HCT116 (cell line): ENCODE measurements around the gene RANBP17. TPM values are rescaled to one million over a fixed set of nuclear protein-coding genes. Genes with fewer than 3 reads are reported as not detected.

Experiments used
- ATAC-seq: fragments of 200-7000 bp; cut with Tn5 transposase; 2 replicates; pipeline ENCODE4 v1.9.1; 2020; ENCODE audit warnings: mild to moderate bottlenecking, moderate library complexity
- BruUV-seq: library from RNA; stranded (reverse); fragments of 400-500 nt; replicated peaks from 2 replicates; lab custom pipeline; 2021; lab: Mats Ljungman, UMichigan
- CTCF ChIA-PET: fragments of 300-600 bp; sonication (Branson Sonifier 250); formaldehyde crosslinking; loops from one replicate; lab custom pipeline; 2021; ENCODE audit warnings: antibody characterized with exemption; lab: Charles Lee
- POLR2A ChIA-PET: fragments of 300-600, 350-600 bp; sonication (Branson Sonifier 250); formaldehyde crosslinking; loops from one replicate; lab custom pipeline; 2021; ENCODE audit warnings: antibody characterized with exemption; lab: Charles Lee
- RAD21 ChIA-PET, 2 experiments: fragments of 300-600 bp; sonication (Branson Sonifier 250); formaldehyde crosslinking; loops; one replicate each; lab custom pipeline; 2023; ENCODE audit warnings: low total read pairs in 2 of 2; ENCODE audit not compliant: uncharacterized antibody in 2 of 2, unreplicated experiment in 2 of 2, low non-redundant PET in 1 of 2; lab: Charles Lee
- DNase-seq: peaks from one replicate; pipeline ENCODE4 v3.0.0-alpha.2; 2010; ENCODE audit warnings: low read depth, low spot score
- H2AFZ ChIP-seq: fragments of 200-600 bp; shearing (Covaris generic), sonication (generic); 2 replicates; pipeline ENCODE4 v1.6.1; 2017; ENCODE audit warnings: low read depth, mixed run types, mixed read lengths, antibody characterized with exemption, low read length; ENCODE audit not compliant: poor library complexity, severe bottlenecking
- H3K27ac ChIP-seq: 2 replicates; pipeline ENCODE4 v1.5.1; 2012; ENCODE audit warnings: low read depth, low read length
- H3K27me3 ChIP-seq: fragments of 200-600 bp; sonication (generic); 2 replicates; pipeline ENCODE4 v1.6.1; 2016; ENCODE audit warnings: mixed run types, low read length, mixed read lengths; ENCODE audit not compliant: insufficient read depth
- H3K36me3 ChIP-seq, 2 experiments: fragments of 200-500 bp in 1 of 2; fragments of 200-600 bp in 1 of 2; sonication (Bioruptor generic) in 1 of 2; sonication (generic) in 1 of 2; 2 replicates each; pipeline versions ENCODE4 v1.5.1 to v1.6.1; 2014 to 2016; ENCODE audit warnings: low read length in 2 of 2, inconsistent platforms in 1 of 2, mixed read lengths in 1 of 2, mixed run types in 1 of 2; ENCODE audit not compliant: insufficient read depth in 2 of 2, control insufficient read depth in 1 of 2
- H3K4me1 ChIP-seq, 2 experiments: fragments of 200-600 bp in 1 of 2; sonication (generic) in 1 of 2; 2 replicates each; pipeline versions ENCODE4 v1.5.1 to v1.6.1; 2012 to 2017; ENCODE audit warnings: low read length in 2 of 2, inconsistent platforms in 1 of 2, mild to moderate bottlenecking in 1 of 2, mixed read lengths in 1 of 2, mixed run types in 1 of 2, moderate library complexity in 1 of 2; ENCODE audit not compliant: insufficient read depth in 2 of 2, control insufficient read depth in 1 of 2
- H3K4me2 ChIP-seq: fragments of 200-600 bp; sonication (generic); 2 replicates; pipeline ENCODE4 v1.6.1; 2017; ENCODE audit warnings: mixed run types, low read length, mixed read lengths
- H3K4me3 ChIP-seq, 2 experiments: fragments of 200-600 bp in 1 of 2; sonication (generic) in 1 of 2; replicated peaks in 1 of 2; 2 replicates each; pipeline ENCODE4 v1.5.1; 2011 to 2016; ENCODE audit warnings: low read length in 2 of 2, control low read depth in 1 of 2, low read depth in 1 of 2, mild to moderate bottlenecking in 1 of 2, mixed read lengths in 1 of 2, mixed run types in 1 of 2
- H3K79me2 ChIP-seq: fragments of 200-600 bp; sonication (generic); 2 replicates; pipeline ENCODE4 v1.6.1; 2017; ENCODE audit warnings: mild to moderate bottlenecking, mixed run types, low read length, moderate library complexity, mixed read lengths; ENCODE audit not compliant: insufficient read depth
- H3K9ac ChIP-seq: fragments of 200-600 bp; sonication (generic); 2 replicates; pipeline ENCODE4 v1.6.1; 2016; ENCODE audit warnings: low read length, mixed read lengths
- H3K9me2 ChIP-seq: fragments of 200-600 bp; sonication (generic), shearing (Covaris generic); 2 replicates; pipeline ENCODE4 v1.6.1; 2017; ENCODE audit warnings: mixed run types, mild to moderate bottlenecking, moderate library complexity; ENCODE audit not compliant: insufficient read depth
- H3K9me3 ChIP-seq, 2 experiments: fragments of 200-500 bp in 1 of 2; fragments of 200-600 bp in 1 of 2; sonication (Bioruptor generic) in 1 of 2; sonication (generic) in 1 of 2; 2 replicates each; pipeline ENCODE4 v1.6.1; 2014 to 2017; ENCODE audit warnings: low read length in 2 of 2, mixed read lengths in 2 of 2, inconsistent platforms in 1 of 2, low read depth in 1 of 2, mild to moderate bottlenecking in 1 of 2, mixed run types in 1 of 2, moderate library complexity in 1 of 2; ENCODE audit not compliant: control insufficient read depth in 1 of 2, insufficient read depth in 1 of 2
- H4K20me1 ChIP-seq: fragments of 200-600 bp; sonication (generic), shearing (Covaris generic); 2 replicates; pipeline ENCODE4 v1.6.1; 2017; ENCODE audit warnings: mixed run types, mild to moderate bottlenecking, moderate library complexity; ENCODE audit not compliant: insufficient read depth
- EZH2phosphoT487 ChIP-seq: fragments of 200-600 bp; IDR thresholded peaks from 2 replicates; pipeline ENCODE4 v1.6.1; 2018; ENCODE audit warnings: antibody characterized with exemption, borderline replicate concordance
- FOSL1 ChIP-seq: IDR thresholded peaks from 2 replicates; pipeline ENCODE4 v1.6.1; 2012; ENCODE audit warnings: low read depth
- POLR2A ChIP-seq: IDR thresholded peaks from 2 replicates; pipeline ENCODE4 v1.7.0; 2011; ENCODE audit warnings: borderline replicate concordance; ENCODE audit not compliant: insufficient read depth, insufficient read length; ENCODE audit errors: extremely low read depth
- POLR2AphosphoS5 ChIP-seq: IDR thresholded peaks from 2 replicates; pipeline ENCODE4 v1.6.1; 2011; ENCODE audit warnings: mild to moderate bottlenecking, low read depth, low read length, moderate library complexity
- YY1 ChIP-seq: IDR thresholded peaks from 2 replicates; pipeline ENCODE4 v1.6.1; 2011; ENCODE audit warnings: low read length, low read depth, moderate library complexity, mild to moderate bottlenecking; ENCODE audit not compliant: insufficient replicate concordance; ENCODE audit errors: extremely low read depth
- ZFX ChIP-seq: fragments of 450-650 bp; IDR thresholded peaks from 2 replicates; pipeline ENCODE4 v1.6.1; 2017
- ZNF274 ChIP-seq: fragments of 200-500 bp; sonication (Bioruptor generic); IDR thresholded peaks from 2 replicates; pipeline ENCODE4 v1.6.1; 2014; ENCODE audit warnings: mild to moderate bottlenecking, low read depth, low read length, inconsistent platforms
- intact Hi-C: fragments of 100-400 bp; cut with micrococcal nuclease; formaldehyde crosslinking; loops from 2 replicates; pipeline ENCODE4 v1.10.0; 2022
- total RNA-seq: library from RNA; stranded (reverse); gene quantifications from one replicate; pipeline ENCODE4 v1.2.1, GENCODE V29; 2021; ENCODE audit not compliant: unreplicated experiment
- TF ChIP-seq, protein P1 (sequence below): IDR thresholded peaks from 2 replicates; pipeline ENCODE4 v1.6.1; 2011; ENCODE audit warnings: mild to moderate bottlenecking, low read length, moderate library complexity; ENCODE audit not compliant: insufficient replicate concordance; ENCODE audit errors: extremely low read depth
- TF ChIP-seq, protein P2 (sequence below): IDR thresholded peaks from 2 replicates; pipeline ENCODE4 v1.6.1; 2012; ENCODE audit warnings: low read depth

RANBP17 gene
- total RNA-seq, 1 experiment from 2014 or later, result 18.2 TPM

DNA sequence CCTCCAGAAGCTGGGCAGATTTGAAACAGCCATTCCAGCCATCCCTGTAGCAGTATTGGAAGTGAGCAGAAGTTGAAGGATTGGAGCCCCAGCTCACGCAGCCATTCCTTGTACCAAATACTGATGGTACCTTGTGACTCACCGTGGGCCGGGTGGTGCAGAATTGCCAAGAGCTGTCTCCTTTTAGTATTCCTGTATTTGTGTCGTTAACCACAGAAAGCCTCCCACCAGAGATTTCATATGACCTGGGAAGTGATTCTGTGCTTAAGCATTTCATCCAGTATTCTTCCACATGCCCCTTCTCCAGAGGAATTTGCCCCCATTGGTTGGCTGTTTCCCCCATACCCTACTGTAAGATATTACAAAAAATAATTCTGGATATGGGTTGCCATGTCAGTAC lies 429.6 kb downstream of the RANBP17 start:
- intact Hi-C loops, result no loop called here
- Histone ChIP-seq H3K79me2 (no peaks in the 10 kb centered on the region), H3K4me3 (no peak overlapping the region), H3K9me2 (no peaks in the 10 kb centered on the region), H4K20me1 (no peaks in the 10 kb centered on the region), H3K9me3 (no peaks in the 10 kb centered on the region), H3K4me2 (no peak overlapping the region), H2AFZ (no peak overlapping the region), H3K9ac (no peak overlapping the region), H3K27ac (no peak overlapping the region), H3K27me3 (no peaks in the 10 kb centered on the region), H3K36me3 (no peaks in the 10 kb centered on the region), H3K4me1 (peaks cover 11 to 25% of the 10 kb centered on the region in 2 experiments)
- POLR2A ChIA-PET, result no interaction called here
- ATAC-seq (no peak), DNase-seq (no peak)
- TF ChIP-seq FOSL1 (no peak), EZH2phosphoT487 (no peak), ZNF274 (no peak), POLR2A (no peak), YY1 (no peak), POLR2AphosphoS5 (no peak), ZFX (no peak)
- TF ChIP-seq, protein P1, sequence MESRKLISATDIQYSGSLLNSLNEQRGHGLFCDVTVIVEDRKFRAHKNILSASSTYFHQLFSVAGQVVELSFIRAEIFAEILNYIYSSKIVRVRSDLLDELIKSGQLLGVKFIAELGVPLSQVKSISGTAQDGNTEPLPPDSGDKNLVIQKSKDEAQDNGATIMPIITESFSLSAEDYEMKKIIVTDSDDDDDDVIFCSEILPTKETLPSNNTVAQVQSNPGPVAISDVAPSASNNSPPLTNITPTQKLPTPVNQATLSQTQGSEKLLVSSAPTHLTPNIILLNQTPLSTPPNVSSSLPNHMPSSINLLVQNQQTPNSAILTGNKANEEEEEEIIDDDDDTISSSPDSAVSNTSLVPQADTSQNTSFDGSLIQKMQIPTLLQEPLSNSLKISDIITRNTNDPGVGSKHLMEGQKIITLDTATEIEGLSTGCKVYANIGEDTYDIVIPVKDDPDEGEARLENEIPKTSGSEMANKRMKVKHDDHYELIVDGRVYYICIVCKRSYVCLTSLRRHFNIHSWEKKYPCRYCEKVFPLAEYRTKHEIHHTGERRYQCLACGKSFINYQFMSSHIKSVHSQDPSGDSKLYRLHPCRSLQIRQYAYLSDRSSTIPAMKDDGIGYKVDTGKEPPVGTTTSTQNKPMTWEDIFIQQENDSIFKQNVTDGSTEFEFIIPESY, result no peak
- TF ChIP-seq, protein P2, sequence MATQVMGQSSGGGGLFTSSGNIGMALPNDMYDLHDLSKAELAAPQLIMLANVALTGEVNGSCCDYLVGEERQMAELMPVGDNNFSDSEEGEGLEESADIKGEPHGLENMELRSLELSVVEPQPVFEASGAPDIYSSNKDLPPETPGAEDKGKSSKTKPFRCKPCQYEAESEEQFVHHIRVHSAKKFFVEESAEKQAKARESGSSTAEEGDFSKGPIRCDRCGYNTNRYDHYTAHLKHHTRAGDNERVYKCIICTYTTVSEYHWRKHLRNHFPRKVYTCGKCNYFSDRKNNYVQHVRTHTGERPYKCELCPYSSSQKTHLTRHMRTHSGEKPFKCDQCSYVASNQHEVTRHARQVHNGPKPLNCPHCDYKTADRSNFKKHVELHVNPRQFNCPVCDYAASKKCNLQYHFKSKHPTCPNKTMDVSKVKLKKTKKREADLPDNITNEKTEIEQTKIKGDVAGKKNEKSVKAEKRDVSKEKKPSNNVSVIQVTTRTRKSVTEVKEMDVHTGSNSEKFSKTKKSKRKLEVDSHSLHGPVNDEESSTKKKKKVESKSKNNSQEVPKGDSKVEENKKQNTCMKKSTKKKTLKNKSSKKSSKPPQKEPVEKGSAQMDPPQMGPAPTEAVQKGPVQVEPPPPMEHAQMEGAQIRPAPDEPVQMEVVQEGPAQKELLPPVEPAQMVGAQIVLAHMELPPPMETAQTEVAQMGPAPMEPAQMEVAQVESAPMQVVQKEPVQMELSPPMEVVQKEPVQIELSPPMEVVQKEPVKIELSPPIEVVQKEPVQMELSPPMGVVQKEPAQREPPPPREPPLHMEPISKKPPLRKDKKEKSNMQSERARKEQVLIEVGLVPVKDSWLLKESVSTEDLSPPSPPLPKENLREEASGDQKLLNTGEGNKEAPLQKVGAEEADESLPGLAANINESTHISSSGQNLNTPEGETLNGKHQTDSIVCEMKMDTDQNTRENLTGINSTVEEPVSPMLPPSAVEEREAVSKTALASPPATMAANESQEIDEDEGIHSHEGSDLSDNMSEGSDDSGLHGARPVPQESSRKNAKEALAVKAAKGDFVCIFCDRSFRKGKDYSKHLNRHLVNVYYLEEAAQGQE, result no peak
- RAD21 ChIA-PET, result no interaction called here
- no TSS peak for BruUV-seq
- CTCF ChIA-PET, result no interaction called here
